Loucy (cell line): ENCODE data around the gene MRPL22.

Experiments used
- H2AFZ ChIP-seq: fragments of 200-600 bp; sonication (generic); 2 replicates; pipeline ENCODE4 v1.6.0; 2016; ENCODE audit warnings: antibody characterized with exemption, mild to moderate bottlenecking, low read length, moderate library complexity
- H3F3A ChIP-seq: fragments of 200-600 bp; 2 replicates; pipeline ENCODE4 v1.6.0; 2016; ENCODE audit warnings: antibody characterized with exemption, low read depth, mild to moderate bottlenecking
- H3K27me3 ChIP-seq: fragments of 200-600 bp; sonication (generic); 2 replicates; pipeline ENCODE4 v1.6.1; 2014; ENCODE audit warnings: low read length, mild to moderate bottlenecking; ENCODE audit not compliant: insufficient read depth, poor library complexity, severe bottlenecking
- H3K36me3 ChIP-seq: fragments of 200-600 bp; sonication (generic); 2 replicates; pipeline ENCODE4 v1.6.1; 2016; ENCODE audit warnings: low read length; ENCODE audit not compliant: insufficient read depth
- H3K4me1 ChIP-seq: fragments of 200-600 bp; sonication (generic); 2 replicates; pipeline ENCODE4 v1.5.1; 2014; ENCODE audit warnings: low read length, mild to moderate bottlenecking; ENCODE audit not compliant: insufficient read depth, poor library complexity, severe bottlenecking
- H3K4me2 ChIP-seq: fragments of 200-600 bp; sonication (generic); 2 replicates; pipeline ENCODE4 v1.6.0; 2014; ENCODE audit warnings: antibody characterized with exemption, low read length, low read depth, mild to moderate bottlenecking; ENCODE audit not compliant: poor library complexity, severe bottlenecking
- H3K4me3 ChIP-seq: fragments of 200-600 bp; sonication (generic); 2 replicates; pipeline ENCODE4 v1.5.1; 2014; ENCODE audit warnings: low read length, mild to moderate bottlenecking, mixed read lengths; ENCODE audit not compliant: poor library complexity, severe bottlenecking
- H3K79me2 ChIP-seq: fragments of 200-600 bp; sonication (generic); 2 replicates; pipeline ENCODE4 v1.6.1; 2014; ENCODE audit warnings: low read length; ENCODE audit not compliant: insufficient read depth
- H3K9ac ChIP-seq: fragments of 200-600 bp; sonication (generic); 2 replicates; pipeline ENCODE4 v1.6.0; 2014; ENCODE audit warnings: mild to moderate bottlenecking, low read depth, low read length, moderate library complexity; ENCODE audit not compliant: poor library complexity, severe bottlenecking
- H3K9me2 ChIP-seq: fragments of 200-600 bp; sonication (generic); replicated peaks from 2 replicates; pipeline ENCODE4 v1.6.1; 2016; ENCODE audit warnings: low read depth, low read length, mixed read lengths
- H3K9me3 ChIP-seq: fragments of 200-600 bp; sonication (generic); 2 replicates; pipeline ENCODE4 v1.6.1; 2014; ENCODE audit warnings: mild to moderate bottlenecking, antibody characterized with exemption, low read length, low read depth; ENCODE audit not compliant: insufficient read depth
- H4K20me1 ChIP-seq: fragments of 200-600 bp; sonication (generic); 2 replicates; pipeline ENCODE4 v1.6.0; 2014; ENCODE audit warnings: antibody characterized with exemption, low read length, mild to moderate bottlenecking; ENCODE audit not compliant: insufficient read depth, poor library complexity, severe bottlenecking
- EZH2phosphoT487 ChIP-seq: fragments of 200-600 bp; IDR thresholded peaks from 2 replicates; pipeline ENCODE4 v1.6.1; 2018; ENCODE audit warnings: antibody characterized with exemption, mild to moderate bottlenecking, moderate library complexity, borderline replicate concordance
- TF ChIP-seq, protein P1 (sequence below): fragments of 200-600 bp; sonication (generic); conservative IDR thresholded peaks from 2 replicates; pipeline ENCODE4 v1.5.1; 2014; ENCODE audit warnings: mild to moderate bottlenecking, antibody characterized with exemption, low read length

The MRPL22 gene

DNA sequence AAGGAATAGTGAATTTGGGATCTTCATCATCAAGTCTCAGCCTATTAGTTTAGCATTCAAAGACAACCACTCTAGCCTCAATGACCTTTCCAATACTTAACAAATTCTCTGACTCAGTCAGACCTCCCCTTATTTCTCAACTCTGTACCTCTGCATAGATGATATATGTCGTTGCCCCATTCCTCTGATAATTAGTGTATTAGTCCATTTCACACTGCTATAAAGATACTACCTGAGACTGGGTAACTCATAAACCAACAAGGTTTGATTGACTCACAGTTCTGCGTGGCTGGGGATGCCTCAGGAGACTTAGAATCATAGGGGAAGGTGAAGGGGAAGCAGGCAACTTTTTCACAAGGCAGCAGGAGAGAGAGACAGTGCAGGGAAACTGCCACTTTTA, 8.9 kb downstream of the MRPL22 start:
- no peaks in the 10 kb centered on the region for H3K9me3 ChIP-seq
- peaks cover 23% of the 10 kb centered on the region; the same call in 1 of the 2 replicates for H3K79me2 ChIP-seq
- H3K27me3 ChIP-seq: no peaks in the 10 kb centered on the region
- H3K4me2 ChIP-seq: no peak overlapping the region
- no peak overlapping the region for H2AFZ ChIP-seq
- no peaks in the 10 kb centered on the region for H3K36me3 ChIP-seq
- H4K20me1 ChIP-seq: peaks cover 6% of the 10 kb centered on the region
- H3K4me3 ChIP-seq: no peak overlapping the region
- H3F3A ChIP-seq: no peaks in the 10 kb centered on the region
- no peaks in the 10 kb centered on the region for H3K9me2 ChIP-seq
- no peak for TF ChIP-seq EZH2phosphoT487
- H3K9ac ChIP-seq: no peak overlapping the region
- H3K4me1 ChIP-seq: no peaks in the 10 kb centered on the region

DNA sequence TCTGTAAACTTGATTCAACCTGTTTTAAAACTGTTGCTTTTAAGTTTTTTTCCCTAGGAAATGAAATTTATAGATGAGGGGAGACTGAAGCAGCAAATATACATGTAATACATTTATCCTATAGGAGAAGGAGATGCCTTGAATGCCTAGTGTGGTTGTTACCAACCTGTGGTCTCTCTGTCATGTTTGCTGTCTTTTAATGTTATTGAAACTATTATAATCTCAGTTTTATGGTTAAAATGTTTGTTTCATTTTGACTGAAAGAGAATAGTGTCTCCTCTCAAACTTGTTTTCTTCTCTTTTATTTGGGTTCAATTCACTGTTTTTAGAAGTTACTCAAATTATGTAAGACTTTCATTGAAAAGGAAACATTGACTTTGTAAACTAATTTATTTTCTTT, 15.8 kb downstream of the MRPL22 start:
- Histone ChIP-seq H3K9me3 (no peaks in the 10 kb centered on the region), H3K4me1 (no peaks in the 10 kb centered on the region), H3K36me3 (peaks cover 14% of the 10 kb centered on the region; the same call in 1 of the 2 replicates), H3K4me3 (no peak overlapping the region), H3K9me2 (no peaks in the 10 kb centered on the region), H3K9ac (no peak overlapping the region), H3F3A (no peaks in the 10 kb centered on the region), H3K79me2 (no peaks in the 10 kb centered on the region), H2AFZ (no peak overlapping the region), H4K20me1 (no peaks in the 10 kb centered on the region), H3K4me2 (no peak overlapping the region), H3K27me3 (no peaks in the 10 kb centered on the region)
- TF ChIP-seq, protein P1, sequence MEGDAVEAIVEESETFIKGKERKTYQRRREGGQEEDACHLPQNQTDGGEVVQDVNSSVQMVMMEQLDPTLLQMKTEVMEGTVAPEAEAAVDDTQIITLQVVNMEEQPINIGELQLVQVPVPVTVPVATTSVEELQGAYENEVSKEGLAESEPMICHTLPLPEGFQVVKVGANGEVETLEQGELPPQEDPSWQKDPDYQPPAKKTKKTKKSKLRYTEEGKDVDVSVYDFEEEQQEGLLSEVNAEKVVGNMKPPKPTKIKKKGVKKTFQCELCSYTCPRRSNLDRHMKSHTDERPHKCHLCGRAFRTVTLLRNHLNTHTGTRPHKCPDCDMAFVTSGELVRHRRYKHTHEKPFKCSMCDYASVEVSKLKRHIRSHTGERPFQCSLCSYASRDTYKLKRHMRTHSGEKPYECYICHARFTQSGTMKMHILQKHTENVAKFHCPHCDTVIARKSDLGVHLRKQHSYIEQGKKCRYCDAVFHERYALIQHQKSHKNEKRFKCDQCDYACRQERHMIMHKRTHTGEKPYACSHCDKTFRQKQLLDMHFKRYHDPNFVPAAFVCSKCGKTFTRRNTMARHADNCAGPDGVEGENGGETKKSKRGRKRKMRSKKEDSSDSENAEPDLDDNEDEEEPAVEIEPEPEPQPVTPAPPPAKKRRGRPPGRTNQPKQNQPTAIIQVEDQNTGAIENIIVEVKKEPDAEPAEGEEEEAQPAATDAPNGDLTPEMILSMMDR: no peak
- no peak for TF ChIP-seq EZH2phosphoT487

- H3F3A ChIP-seq: no peaks in the 10 kb centered on the region
- TF ChIP-seq EZH2phosphoT487: no peak
- TF ChIP-seq, protein P1: no peak
- H3K9me3 ChIP-seq: no peaks in the 10 kb centered on the region
- H3K79me2 ChIP-seq: no peaks in the 10 kb centered on the region
- no peak overlapping the region for H3K9ac ChIP-seq
- no peak overlapping the region for H3K4me3 ChIP-seq
- H3K4me2 ChIP-seq: no peak overlapping the region
- no peaks in the 10 kb centered on the region for H3K27me3 ChIP-seq
- H4K20me1 ChIP-seq: no peaks in the 10 kb centered on the region
- no peak overlapping the region for H2AFZ ChIP-seq
- no peaks in the 10 kb centered on the region for H3K9me2 ChIP-seq
- peaks cover 32% of the 10 kb centered on the region; the same call in 1 of the 2 replicates for H3K36me3 ChIP-seq
- no peaks in the 10 kb centered on the region for H3K4me1 ChIP-seq
Observed at GRCh38 chr5:154962494-154962893, 21.6 kb downstream of the MRPL22 start.

- no peak for TF ChIP-seq EZH2phosphoT487
- Histone ChIP-seq H3K36me3 (peaks cover 25% of the 10 kb centered on the region; the same call in 1 of the 2 replicates), H3K9me3 (no peaks in the 10 kb centered on the region)
Observed at GRCh38 chr5:154966081-154966841, 25.4 kb downstream of the MRPL22 start.

More at GRCh38 chr5:154966081-154966841, 25.4 kb downstream of the MRPL22 start:
- Histone ChIP-seq H3K4me3 (no peak overlapping the region), H3K4me2 (no peak overlapping the region), H4K20me1 (no peaks in the 10 kb centered on the region), H2AFZ (no peak overlapping the region), H3K79me2 (no peaks in the 10 kb centered on the region), H3K9ac (no peak overlapping the region), H3K4me1 (no peaks in the 10 kb centered on the region), H3K27me3 (no peaks in the 10 kb centered on the region), H3F3A (no peaks in the 10 kb centered on the region), H3K9me2 (no peaks in the 10 kb centered on the region)
